ENCODE data around the gene WWP2. TPM values are rescaled to one million over a fixed set of nuclear protein-coding genes. Genes with fewer than 3 reads are reported as not detected.
"Not testable (repeated sequence)": the region's sequence is repeated elsewhere in the genome, so short reads cannot be mapped to it uniquely, and the experiment has no call there.

WWP2 gene
- total and polyA plus RNA-seq, 4 donors = 26.1 to 86.6 (median 43.4) TPM

DNA sequence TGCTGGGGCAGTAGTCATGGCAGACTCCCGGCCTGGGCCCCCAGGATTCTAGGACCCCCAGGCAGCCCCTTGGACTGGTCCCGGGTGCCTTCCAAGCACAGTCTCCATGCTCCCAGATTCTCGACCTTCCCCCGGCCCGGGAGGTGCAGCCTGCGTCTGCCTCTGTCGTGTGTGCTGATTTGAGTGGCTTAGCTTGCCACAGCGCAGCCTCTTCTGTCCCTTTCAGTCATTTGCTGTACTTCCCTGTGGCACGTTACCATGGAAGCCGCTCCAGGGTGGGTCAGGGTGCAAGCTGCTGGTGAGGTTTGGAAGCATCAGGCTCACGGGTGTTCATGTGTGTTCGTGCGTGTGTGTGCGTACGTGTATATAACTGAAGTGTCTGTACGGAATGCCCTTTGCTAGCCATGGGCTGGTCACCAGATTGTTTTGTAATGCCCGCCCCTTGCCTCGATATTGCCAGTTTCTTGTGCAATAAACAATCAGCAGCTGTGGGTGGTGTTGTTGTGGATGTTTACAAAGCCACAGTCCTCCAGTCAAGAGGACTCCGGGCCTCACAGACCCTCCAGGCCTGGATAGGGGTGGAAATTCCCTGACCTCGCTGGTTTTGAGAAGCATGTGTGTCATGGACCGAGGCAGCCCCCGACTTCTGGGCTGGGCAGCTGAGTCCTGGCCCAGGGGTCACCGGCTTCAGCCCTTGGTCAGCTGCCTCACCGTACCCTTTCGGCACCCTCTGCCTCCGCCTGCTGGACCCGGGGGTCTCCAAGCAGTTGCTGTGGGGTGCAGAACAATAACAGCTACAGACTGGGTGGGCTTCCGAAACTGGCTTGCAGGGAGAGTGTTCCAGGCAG, 179.3 kb downstream of the WWP2 start:
- no peak overlapping the region for H3K9ac ChIP-seq (ENCODE audit: insufficient read depth in 1 of 2, low read length in 2 of 2)
- H3K9me3 ChIP-seq (ENCODE audit: control insufficient read depth in 4 of 4, insufficient read depth in 3 of 4, low read length in 3 of 4) = no peaks in the 10 kb centered on the region
- 83 to 87% methylated on average over 28 of the region's 28 CpGs for WGBS, 2 donors
- ATAC-seq (ENCODE audit: insufficient read depth, low FRiP score) (no peak), DNase-seq (peak; percentile 45 to 68 (median 68))
- no peak overlapping the region for H3K4me3 ChIP-seq
- TF ChIP-seq, protein P1, sequence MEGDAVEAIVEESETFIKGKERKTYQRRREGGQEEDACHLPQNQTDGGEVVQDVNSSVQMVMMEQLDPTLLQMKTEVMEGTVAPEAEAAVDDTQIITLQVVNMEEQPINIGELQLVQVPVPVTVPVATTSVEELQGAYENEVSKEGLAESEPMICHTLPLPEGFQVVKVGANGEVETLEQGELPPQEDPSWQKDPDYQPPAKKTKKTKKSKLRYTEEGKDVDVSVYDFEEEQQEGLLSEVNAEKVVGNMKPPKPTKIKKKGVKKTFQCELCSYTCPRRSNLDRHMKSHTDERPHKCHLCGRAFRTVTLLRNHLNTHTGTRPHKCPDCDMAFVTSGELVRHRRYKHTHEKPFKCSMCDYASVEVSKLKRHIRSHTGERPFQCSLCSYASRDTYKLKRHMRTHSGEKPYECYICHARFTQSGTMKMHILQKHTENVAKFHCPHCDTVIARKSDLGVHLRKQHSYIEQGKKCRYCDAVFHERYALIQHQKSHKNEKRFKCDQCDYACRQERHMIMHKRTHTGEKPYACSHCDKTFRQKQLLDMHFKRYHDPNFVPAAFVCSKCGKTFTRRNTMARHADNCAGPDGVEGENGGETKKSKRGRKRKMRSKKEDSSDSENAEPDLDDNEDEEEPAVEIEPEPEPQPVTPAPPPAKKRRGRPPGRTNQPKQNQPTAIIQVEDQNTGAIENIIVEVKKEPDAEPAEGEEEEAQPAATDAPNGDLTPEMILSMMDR (IDR thresholded peaks at IDR 0.05; ENCODE audit: control extremely low read depth, extremely low read depth) = no peak
- H3K36me3 ChIP-seq (ENCODE audit: control insufficient read depth in 4 of 4, insufficient read depth in 4 of 4, low read length in 4 of 4) = peaks cover 3 to 46% (median 12%) of the 10 kb centered on the region in 4 donors
- peak overlapping the region in 1 of 2 donors; percentile 9 for H3K27ac ChIP-seq (ENCODE audit: low read depth in 1 of 2, low read length in 1 of 2)
- no peaks in the 10 kb centered on the region for H3K27me3 ChIP-seq (ENCODE audit: control insufficient read depth in 3 of 3, insufficient read depth in 3 of 3, low read length in 2 of 3)
- peaks cover 0 to 13% (median 3%) of the 10 kb centered on the region in 5 donors for H3K4me1 ChIP-seq (ENCODE audit: control insufficient read depth in 5 of 5, insufficient read depth in 5 of 5, low read length in 5 of 5)

DNA sequence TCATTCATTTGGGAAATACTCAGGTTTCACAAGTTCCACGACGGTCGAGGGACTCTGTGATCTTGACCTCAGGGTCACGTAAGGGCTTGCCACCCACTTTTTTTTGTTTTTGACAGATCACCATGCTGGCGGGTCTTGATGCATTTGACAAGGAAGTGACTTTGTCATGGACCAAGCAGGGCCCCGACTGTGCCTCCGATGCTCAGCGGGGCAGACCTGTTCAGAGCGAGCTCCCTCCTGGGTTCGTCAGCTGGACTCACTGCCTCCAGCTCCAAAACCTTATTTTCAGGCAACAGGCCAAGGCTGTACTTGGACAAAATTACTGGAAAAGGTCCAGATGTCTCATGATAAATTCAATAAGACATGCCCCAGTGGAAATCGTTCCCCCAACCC, 180.0 kb downstream of the WWP2 start:
- ATAC-seq (ENCODE audit: insufficient read depth, low FRiP score) (no peak), DNase-seq (peak in 2 of 3 donors; percentile 51 to 54)
- Histone ChIP-seq H3K27me3 (ENCODE audit: control insufficient read depth in 3 of 3, insufficient read depth in 3 of 3, low read length in 2 of 3) (no peaks in the 10 kb centered on the region), H3K9ac (ENCODE audit: insufficient read depth in 1 of 2, low read length in 2 of 2) (no peak overlapping the region), H3K9me3 (ENCODE audit: control insufficient read depth in 4 of 4, insufficient read depth in 3 of 4, low read length in 3 of 4) (no peaks in the 10 kb centered on the region), H3K27ac (ENCODE audit: low read depth in 1 of 2, low read length in 1 of 2) (peak overlapping the region in 1 of 2 donors; percentile 9), H3K4me3 (no peak overlapping the region), H3K4me1 (ENCODE audit: control insufficient read depth in 5 of 5, insufficient read depth in 5 of 5, low read length in 5 of 5) (peaks cover 0 to 13% (median 3%) of the 10 kb centered on the region in 5 donors), H3K36me3 (ENCODE audit: control insufficient read depth in 4 of 4, insufficient read depth in 4 of 4, low read length in 4 of 4) (peaks cover under 1 to 40% (median 9%) of the 10 kb centered on the region in 4 donors)
- 77 to 84% methylated on average over 11 of the region's 11 CpGs for WGBS, 2 donors
- TF ChIP-seq, protein P1 (IDR thresholded peaks at IDR 0.05; ENCODE audit: control extremely low read depth, extremely low read depth) = no peak

DNA sequence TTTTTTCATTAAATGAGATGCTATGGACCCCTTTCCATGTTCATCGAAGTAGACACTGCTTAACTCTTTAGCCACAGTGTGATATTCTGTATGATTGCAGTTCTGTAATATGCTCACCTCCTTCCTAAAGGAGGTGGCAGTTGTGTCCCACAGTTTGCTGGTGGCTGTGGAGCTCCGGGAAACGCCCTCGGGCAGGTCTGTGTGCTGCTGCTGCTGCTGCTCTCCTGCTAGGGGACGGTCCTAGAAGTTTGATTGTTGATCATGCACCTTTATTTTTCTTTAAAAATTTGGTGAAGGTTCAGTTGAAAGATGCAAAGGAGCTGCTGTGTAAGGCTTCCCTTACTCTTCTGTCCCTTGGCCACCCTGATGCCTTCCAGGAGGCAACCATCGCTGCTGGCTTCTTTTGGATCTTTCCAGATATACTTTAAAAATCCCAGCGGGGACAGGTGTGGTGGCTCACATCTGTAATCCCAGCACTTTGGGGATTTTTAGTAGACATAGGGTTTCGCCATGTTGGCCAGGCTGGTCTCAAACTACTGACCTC, 180.6 kb downstream of the WWP2 start:
- H3K9ac ChIP-seq (ENCODE audit: insufficient read depth in 1 of 2, low read length in 2 of 2) = no peak overlapping the region
- TF ChIP-seq, protein P1 (IDR thresholded peaks at IDR 0.05; ENCODE audit: control extremely low read depth, extremely low read depth) = no peak
- no peak for DNase-seq
- H3K27ac ChIP-seq (ENCODE audit: low read depth in 1 of 2, low read length in 1 of 2) = no peak overlapping the region
- H3K4me1 ChIP-seq (ENCODE audit: control insufficient read depth in 5 of 5, insufficient read depth in 5 of 5, low read length in 5 of 5) = peaks cover 0 to 13% (median 3%) of the 10 kb centered on the region in 5 donors
- H3K9me3 ChIP-seq (ENCODE audit: control insufficient read depth in 4 of 4, insufficient read depth in 3 of 4, low read length in 3 of 4) = no peaks in the 10 kb centered on the region
- peaks cover 0 to 34% (median 5%) of the 10 kb centered on the region in 4 donors for H3K36me3 ChIP-seq (ENCODE audit: control insufficient read depth in 4 of 4, insufficient read depth in 4 of 4, low read length in 4 of 4)
- 90 to 91% methylated on average over 8 of the region's 8 CpGs for WGBS, 2 donors
- H3K4me3 ChIP-seq = no peak overlapping the region
- ATAC-seq (ENCODE audit: insufficient read depth, low FRiP score) = no peak
- H3K27me3 ChIP-seq (ENCODE audit: control insufficient read depth in 3 of 3, insufficient read depth in 3 of 3, low read length in 2 of 3) = no peaks in the 10 kb centered on the region

DNA sequence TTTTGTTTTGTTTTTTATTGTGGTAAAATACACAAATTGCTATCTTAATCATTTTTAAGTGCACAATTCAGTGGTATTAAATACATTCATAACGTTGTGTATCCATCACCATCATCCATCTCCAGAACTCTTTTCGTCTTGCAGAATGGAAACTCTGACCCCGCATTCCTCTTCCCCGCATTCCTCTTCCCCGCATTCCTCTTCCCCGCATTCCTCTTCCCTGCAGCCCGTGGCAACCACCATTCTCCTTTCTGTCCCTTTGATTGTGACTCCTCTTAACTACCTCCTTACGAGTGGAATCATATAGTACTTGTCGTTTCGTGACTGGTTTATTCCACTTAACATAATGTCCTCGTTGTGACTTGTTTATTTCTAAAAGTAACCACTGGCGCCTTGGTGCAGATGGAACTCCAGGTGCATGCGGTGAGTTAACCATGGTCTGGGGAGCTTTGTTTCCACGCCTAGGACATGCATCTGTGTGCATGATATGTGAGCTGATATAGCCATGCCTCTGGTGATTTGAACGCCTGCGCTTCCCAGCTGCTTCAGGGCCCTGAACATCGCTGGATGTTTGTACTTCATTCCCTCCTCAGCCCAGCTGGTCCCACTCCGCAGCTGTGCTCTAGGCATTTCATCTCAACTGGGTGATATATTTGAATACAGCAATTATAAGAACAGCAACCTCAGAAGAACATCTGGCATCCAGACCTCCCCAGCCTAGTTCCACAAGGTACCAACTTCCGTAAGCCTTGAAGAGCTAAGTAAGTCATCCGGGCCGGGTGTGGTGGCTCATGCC, 181.3 kb downstream of the WWP2 start:
- not testable (repeated sequence) for H3K4me3 ChIP-seq; H3K9ac ChIP-seq (ENCODE audit: insufficient read depth in 1 of 2, low read length in 2 of 2); ATAC-seq (ENCODE audit: insufficient read depth, low FRiP score); H3K27me3 ChIP-seq (ENCODE audit: control insufficient read depth in 3 of 3, insufficient read depth in 3 of 3, low read length in 2 of 3); H3K9me3 ChIP-seq (ENCODE audit: control insufficient read depth in 4 of 4, insufficient read depth in 3 of 4, low read length in 3 of 4); H3K27ac ChIP-seq (ENCODE audit: low read depth in 1 of 2, low read length in 1 of 2); DNase-seq
- peaks cover 0 to 13% (median 3%) of the 10 kb centered on the region in 5 donors for H3K4me1 ChIP-seq (ENCODE audit: control insufficient read depth in 5 of 5, insufficient read depth in 5 of 5, low read length in 5 of 5)
- H3K36me3 ChIP-seq (ENCODE audit: control insufficient read depth in 4 of 4, insufficient read depth in 4 of 4, low read length in 4 of 4) = peaks cover 0 to 31% (median 1%) of the 10 kb centered on the region in 4 donors
- WGBS, 2 donors = 78 to 92% methylated on average over 15 to 16 of the region's 21 CpGs

DNA sequence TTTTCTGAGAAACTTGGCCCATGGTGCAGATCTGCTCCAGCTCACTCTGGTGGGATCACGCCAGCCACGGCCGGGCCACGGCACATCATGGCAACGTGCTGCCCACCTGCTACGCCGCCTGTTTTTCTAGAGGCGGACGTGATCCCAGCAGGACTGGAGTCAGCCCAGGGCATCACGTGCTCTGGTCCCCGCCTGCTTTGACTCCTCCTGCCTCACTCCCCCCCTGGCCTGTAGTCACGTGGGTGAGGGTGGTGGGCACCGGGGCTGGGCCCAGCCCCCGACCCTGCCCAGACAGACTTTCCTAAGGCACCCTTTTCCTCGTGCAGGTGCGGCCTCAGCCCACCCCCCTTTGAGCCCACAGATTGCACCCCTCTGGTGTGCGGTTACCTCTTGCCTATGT, 188.3 kb downstream of the WWP2 start:
- not testable (repeated sequence) for H3K4me1 ChIP-seq (ENCODE audit: control insufficient read depth in 5 of 5, insufficient read depth in 5 of 5, low read length in 5 of 5); H3K4me3 ChIP-seq; H3K9ac ChIP-seq (ENCODE audit: insufficient read depth in 1 of 2, low read length in 2 of 2); H3K36me3 ChIP-seq (ENCODE audit: control insufficient read depth in 4 of 4, insufficient read depth in 4 of 4, low read length in 4 of 4); H3K9me3 ChIP-seq (ENCODE audit: control insufficient read depth in 4 of 4, insufficient read depth in 3 of 4, low read length in 3 of 4); H3K27me3 ChIP-seq (ENCODE audit: control insufficient read depth in 3 of 3, insufficient read depth in 3 of 3, low read length in 2 of 3); DNase-seq; ATAC-seq (ENCODE audit: insufficient read depth, low FRiP score); H3K27ac ChIP-seq (ENCODE audit: low read depth in 1 of 2, low read length in 1 of 2)
- WGBS, 2 donors = 100% methylated on average over 1 of the region's 17 CpGs; no CpG with 5 or more reads in 1 of the 2 donors
